ENCODE measurements around the gene RAB17. TPM values are rescaled to one million over a fixed set of nuclear protein-coding genes. Genes with fewer than 3 reads are reported as not detected.

Gene RAB17
- total and polyA plus RNA-seq, 7 donors, result 0.33 to 48.8 (median 2.8) TPM

- Histone ChIP-seq H3K27ac (peak overlapping the region; percentile 75 to 92 (median 82)), H3K36me3 (no peaks in the 10 kb centered on the region), H3K4me1 (peaks cover 0 to 55% (median 39%) of the 10 kb centered on the region in 4 donors), H3K9me3 (no peaks in the 10 kb centered on the region), H3K4me3 (no peak overlapping the region), H3K27me3 (no peaks in the 10 kb centered on the region)
- TF ChIP-seq POLR2A (IDR thresholded peaks at IDR 0.05) (no peak), EP300 (IDR thresholded peaks at IDR 0.05) (peak in 3 of 4 donors; percentile 35 to 89 (median 64)), POLR2AphosphoS5 (IDR thresholded peaks at IDR 0.05) (peak; percentile 40 to 87 (median 76))
- intact Hi-C loops (cut with DNase I), result no loop called here
- DNase-seq, result no peak
- WGBS, 2 donors, result 39 to 75% methylated on average over 15 of the region's 15 CpGs
Observed at GRCh38 chr2:237616734-237617586, 26.4 kb upstream of the RAB17 start.

- no peak for TF ChIP-seq CTCF (IDR thresholded peaks at IDR 0.05)
- no peak for TF ChIP-seq EP300 (IDR thresholded peaks at IDR 0.05)
- TF ChIP-seq POLR2AphosphoS5 (IDR thresholded peaks at IDR 0.05), result no peak
- no peak for TF ChIP-seq POLR2A (IDR thresholded peaks at IDR 0.05)
- intact Hi-C loops (cut with DNase I), result no loop called here
- H3K9me3 ChIP-seq, result no peaks in the 10 kb centered on the region
- no peak overlapping the region for H3K4me3 ChIP-seq
- H3K4me1 ChIP-seq, result peaks cover 0 to 55% (median 39%) of the 10 kb centered on the region in 4 donors
- H3K27ac ChIP-seq, result peak overlapping the region; percentile 75 to 92 (median 82)
- H3K36me3 ChIP-seq, result no peaks in the 10 kb centered on the region
- DNase-seq, result no peak
- WGBS, 2 donors, result 62 to 78% methylated on average over 3 of the region's 3 CpGs
- H3K27me3 ChIP-seq, result no peaks in the 10 kb centered on the region
Observed at GRCh38 chr2:237616373-237616733, 25.8 kb upstream of the RAB17 start.

GRCh38 chr2:237615631-237616249, 25.2 kb upstream of the RAB17 start:
- Histone ChIP-seq H3K36me3 (no peaks in the 10 kb centered on the region), H3K27ac (peak overlapping the region; percentile 75 to 92 (median 82)), H3K4me3 (no peak overlapping the region), H3K27me3 (no peaks in the 10 kb centered on the region), H3K4me1 (peaks cover 0 to 55% (median 39%) of the 10 kb centered on the region in 4 donors), H3K9me3 (no peaks in the 10 kb centered on the region)
- no peak for TF ChIP-seq POLR2A (IDR thresholded peaks at IDR 0.05)
- no peak for TF ChIP-seq EP300 (IDR thresholded peaks at IDR 0.05)
- TF ChIP-seq POLR2AphosphoS5 (IDR thresholded peaks at IDR 0.05), result no peak
- no peak for TF ChIP-seq CTCF (IDR thresholded peaks at IDR 0.05)
- intact Hi-C loops (cut with DNase I), result no loop called here
- DNase-seq, result no peak
- 36 to 72% methylated on average over 4 of the region's 4 CpGs for WGBS, 2 donors

DNA sequence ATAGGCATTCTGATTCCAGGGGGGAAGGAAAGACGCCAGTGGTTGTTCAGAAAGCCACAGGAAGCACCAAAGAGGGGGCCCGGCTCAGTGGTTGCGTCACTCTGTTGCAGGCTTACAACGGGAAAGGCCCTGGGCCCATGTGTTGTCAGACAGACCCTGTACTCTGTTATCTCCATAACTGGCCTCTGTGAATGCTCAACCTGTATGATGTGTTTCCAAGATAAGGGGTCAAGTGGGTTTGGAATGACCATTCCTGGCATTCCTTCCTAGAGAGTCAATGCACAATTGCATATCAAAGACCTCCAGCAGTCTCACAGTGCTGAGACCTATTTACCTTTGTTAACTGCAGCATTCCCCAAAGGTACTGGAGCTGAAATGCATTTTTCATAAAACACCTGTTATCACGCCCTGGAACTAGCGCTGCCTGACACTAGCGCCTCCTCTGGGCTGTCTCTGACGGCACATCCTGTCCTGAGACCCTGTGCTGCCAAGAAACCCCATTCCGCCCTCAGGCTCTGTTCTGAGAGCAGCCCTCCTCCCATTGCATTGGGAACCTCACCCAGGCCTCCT, 23.7 kb upstream of the RAB17 start:
- no peak for DNase-seq
- Histone ChIP-seq H3K9me3 (no peaks in the 10 kb centered on the region), H3K36me3 (no peaks in the 10 kb centered on the region), H3K4me3 (no peak overlapping the region), H3K27me3 (no peaks in the 10 kb centered on the region), H3K27ac (peak overlapping the region in 1 of 4 donors; percentile 87), H3K4me1 (peaks cover 0 to 54% (median 39%) of the 10 kb centered on the region in 4 donors)
- TF ChIP-seq POLR2AphosphoS5 (IDR thresholded peaks at IDR 0.05) (no peak), POLR2A (IDR thresholded peaks at IDR 0.05) (no peak)
- 73 to 91% methylated on average over 9 of the region's 9 CpGs for WGBS, 2 donors
- intact Hi-C loops (cut with DNase I), result no loop called here

DNA sequence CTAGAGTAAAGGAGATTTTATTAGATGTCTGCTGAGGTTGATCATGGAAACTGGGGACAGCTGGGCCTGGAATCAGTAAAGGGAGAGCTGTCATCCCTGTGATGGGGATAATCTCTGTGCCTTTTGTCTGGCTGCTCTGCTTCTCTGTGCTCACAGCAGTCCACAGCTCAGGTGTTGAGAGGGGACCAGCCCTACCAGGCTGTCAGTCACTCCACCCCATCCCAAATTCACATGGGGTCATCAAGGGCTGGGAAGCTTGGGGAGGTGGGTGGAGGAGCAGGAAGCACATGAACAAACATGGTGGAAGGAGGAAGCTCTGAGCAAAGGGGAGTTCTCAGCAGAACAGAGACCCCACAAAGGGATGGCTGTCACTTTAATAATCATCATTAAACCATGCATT, 23.1 kb upstream of the RAB17 start:
- intact Hi-C loops (cut with DNase I), result no loop called here
- Histone ChIP-seq H3K27me3 (no peaks in the 10 kb centered on the region), H3K9me3 (no peaks in the 10 kb centered on the region), H3K27ac (no peak overlapping the region), H3K4me3 (no peak overlapping the region), H3K36me3 (no peaks in the 10 kb centered on the region), H3K4me1 (peaks cover 0 to 49% (median 39%) of the 10 kb centered on the region in 4 donors)
- DNase-seq, result no peak
- TF ChIP-seq CTCF (IDR thresholded peaks at IDR 0.05), result no peak
- TF ChIP-seq POLR2A (IDR thresholded peaks at IDR 0.05), result no peak
- no peak for TF ChIP-seq POLR2AphosphoS5 (IDR thresholded peaks at IDR 0.05)
- no peak for TF ChIP-seq EP300 (IDR thresholded peaks at IDR 0.05)
